HepG2 (cell line): Measurements from ENCODE around the gene IDS.

ENCODE experiments used
- CTCF ChIP-seq: sonication (generic); formaldehyde crosslinking; IDR thresholded peaks from 2 replicates; pipeline ENCODE4 v1.5.0; 2020; ENCODE audit warnings: mild to moderate bottlenecking, missing genetic modification reagents, moderate library complexity
- GABPA ChIP-seq, 2 experiments: IDR thresholded peaks; 2 replicates each; pipeline ENCODE4 v1.6.1; 2011 to 2016; ENCODE audit warnings: low read depth in 2 of 2, low read length in 1 of 2, missing biosample characterization in 1 of 2, missing genetic modification characterization in 1 of 2
- GFI1 ChIP-seq: sonication (generic); formaldehyde crosslinking; IDR thresholded peaks from 2 replicates; pipeline ENCODE4 v1.5.0; 2020; ENCODE audit warnings: missing genetic modification reagents, mild to moderate bottlenecking, borderline replicate concordance
- HDAC2 ChIP-seq: sonication (generic); formaldehyde crosslinking; IDR thresholded peaks from 2 replicates; pipeline ENCODE4 v1.4.0; 2020; ENCODE audit warnings: missing genetic modification reagents
- JUND ChIP-seq: sonication (generic); formaldehyde crosslinking; IDR thresholded peaks from 2 replicates; pipeline ENCODE4 v1.8.0; 2022; ENCODE audit warnings: mild to moderate bottlenecking, missing genetic modification reagents
- PHF8 ChIP-seq: sonication (generic); formaldehyde crosslinking; IDR thresholded peaks from 2 replicates; pipeline ENCODE4 v1.5.0; 2020; ENCODE audit warnings: missing genetic modification reagents
- RAD21 ChIP-seq: fragments of 450-650 bp; formaldehyde crosslinking; IDR thresholded peaks from 2 replicates; pipeline ENCODE4 v1.5.0; 2020; ENCODE audit warnings: mild to moderate bottlenecking
- RXRB ChIP-seq: IDR thresholded peaks from 2 replicates; pipeline ENCODE4 v1.6.1; 2016; ENCODE audit warnings: borderline replicate concordance, missing genetic modification reagents, missing compliant biosample characterization
- TBX2 ChIP-seq: sonication (generic); formaldehyde crosslinking; IDR thresholded peaks from 2 replicates; pipeline ENCODE4 v1.5.0; 2020; ENCODE audit warnings: missing genetic modification reagents, mild to moderate bottlenecking, borderline replicate concordance
- TCF12 ChIP-seq, 2 experiments: fragments of 450-650 bp in 1 of 2; sonication (generic) in 1 of 2; formaldehyde crosslinking in 1 of 2; IDR thresholded peaks; 2 replicates each; pipeline versions ENCODE4 v1.6.1 to v1.8.0; 2017 to 2022; ENCODE audit warnings: antibody characterized with exemption in 1 of 2, mild to moderate bottlenecking in 1 of 2, missing genetic modification reagents in 1 of 2, moderate library complexity in 1 of 2
- TRAFD1 ChIP-seq: sonication (generic); formaldehyde crosslinking; IDR thresholded peaks from 2 replicates; pipeline ENCODE4 v1.5.1; 2020; ENCODE audit warnings: missing genetic modification reagents, mild to moderate bottlenecking, borderline replicate concordance
- USF2 ChIP-seq, 2 experiments: sonication (generic) in 1 of 2; formaldehyde crosslinking in 1 of 2; IDR thresholded peaks; 2 replicates each; pipeline versions ENCODE4 v1.5.1 to v1.6.1; 2011 to 2020; ENCODE audit warnings: borderline replicate concordance in 1 of 2, low read depth in 1 of 2, low read length in 1 of 2, mild to moderate bottlenecking in 1 of 2, missing genetic modification reagents in 1 of 2, moderate library complexity in 1 of 2
- ZBTB34 ChIP-seq: sonication (generic); formaldehyde crosslinking; IDR thresholded peaks from 2 replicates; pipeline ENCODE4 v1.8.0; 2022; ENCODE audit warnings: mild to moderate bottlenecking, missing genetic modification reagents

GRCh38 chrX:149462849-149463248, 42.3 kb downstream of the IDS start:
- TF ChIP-seq USF2 (IDR thresholded peaks at IDR 0.05; ENCODE audit: low read depth, low read length) (no peak), USF2 (CRISPR knock-in tag; IDR thresholded peaks at IDR 0.05; ENCODE audit: borderline replicate concordance) (no peak), TCF12 (IDR thresholded peaks at IDR 0.05) (no peak), TCF12 (CRISPR knock-in tag; IDR thresholded peaks at IDR 0.05) (no peak), PHF8 (no peak), JUND (CRISPR knock-in tag) (no peak), HDAC2 (CRISPR knock-in tag) (no peak), CTCF (CRISPR knock-in tag) (no peak), RXRB (CRISPR knock-in tag) (no peak), GFI1 (CRISPR knock-in tag) (no peak), TBX2 (no peak), ZBTB34 (CRISPR knock-in tag) (no peak), TRAFD1 (CRISPR knock-in tag) (no peak), GABPA (IDR thresholded peaks at IDR 0.05; ENCODE audit: low read depth, low read length) (no peak), GABPA (CRISPR knock-in tag; IDR thresholded peaks at IDR 0.05; ENCODE audit: low read depth) (no peak), RAD21 (CRISPR knock-in tag) (no peak)
